ENCODE results near the gene ROCK2. TPM values are rescaled to one million over a fixed set of nuclear protein-coding genes. Genes with fewer than 3 reads are reported as not detected.

Gene ROCK2
- total and polyA plus RNA-seq, 2 of the 13 experiments (the other 11 are each of a cell fraction or from before 2014, with no cell fraction given): 38.1 to 119 TPM

DNA sequence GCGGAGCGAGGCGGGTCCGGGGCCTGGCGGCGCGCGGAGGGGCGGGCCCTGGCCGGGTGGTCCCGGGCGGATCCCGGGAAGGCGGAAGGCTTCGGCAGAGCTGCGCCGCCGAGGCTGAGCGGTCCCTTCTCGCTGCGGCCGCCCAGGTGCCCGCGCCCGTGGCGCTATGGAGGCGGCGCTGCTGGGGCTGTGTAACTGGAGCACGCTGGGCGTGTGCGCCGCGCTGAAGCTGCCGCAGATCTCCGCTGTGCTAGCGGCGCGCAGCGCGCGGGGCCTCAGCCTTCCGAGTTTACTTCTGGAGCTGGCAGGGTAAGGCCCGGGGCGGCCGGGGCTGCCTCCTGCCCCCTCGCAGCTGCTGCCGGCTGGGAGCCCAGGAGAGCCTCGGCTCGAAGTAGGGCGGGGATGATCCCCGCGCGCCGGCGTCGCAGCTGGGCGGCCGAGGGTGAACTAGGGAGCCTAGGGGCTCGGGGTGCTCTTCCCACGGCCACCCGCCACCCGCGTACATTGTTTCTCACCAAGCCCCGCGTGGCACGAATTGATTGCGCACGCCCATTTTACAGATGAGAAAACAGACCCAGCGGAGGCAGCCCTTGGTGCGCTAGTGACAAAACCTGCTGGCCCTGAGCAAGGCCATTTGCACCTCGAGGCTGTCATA, 188.9 kb downstream of the ROCK2 start, which contains the start of gene SLC66A3 (continued):
- TF ChIP-seq ZMYM3 (CRISPR knock-in tag; IDR thresholded peaks at IDR 0.05) (peak; percentile 91), ZFP36L1 (CRISPR knock-in tag; IDR thresholded peaks at IDR 0.05) (no peak; the same call in 1 of the 2 replicates), THRA (CRISPR knock-in tag; IDR thresholded peaks at IDR 0.05; ENCODE audit: borderline replicate concordance) (peak; percentile 61; the same call in 1 of the 2 replicates), IKZF1 (IDR thresholded peaks at IDR 0.05) (no peak), ZFP62 (CRISPR knock-in tag; IDR thresholded peaks at IDR 0.05) (no peak), E2F5 (CRISPR knock-in tag; conservative IDR thresholded peaks at IDR 0.05) (no peak), MIER3 (CRISPR knock-in tag; IDR thresholded peaks at IDR 0.05; ENCODE audit: borderline replicate concordance) (no peak; the same call in 1 of the 2 replicates), CBFB (CRISPR knock-in tag; IDR thresholded peaks at IDR 0.05) (peak; percentile 69; the same call in 1 of the 2 replicates), WIZ (CRISPR knock-in tag; IDR thresholded peaks at IDR 0.05) (peak; percentile 86), ZNF773 (CRISPR knock-in tag; IDR thresholded peaks at IDR 0.05; ENCODE audit: borderline replicate concordance) (0 out of 2 replicates have a peak, but pooled peaks have one; percentile 41), CSRNP2 (CRISPR knock-in tag; conservative IDR thresholded peaks at IDR 0.05; ENCODE audit: low read depth) (no peak), HMGXB3 (CRISPR knock-in tag; IDR thresholded peaks at IDR 0.05; ENCODE audit: borderline replicate concordance) (no peak)
- TF ChIP-seq, protein P1, sequence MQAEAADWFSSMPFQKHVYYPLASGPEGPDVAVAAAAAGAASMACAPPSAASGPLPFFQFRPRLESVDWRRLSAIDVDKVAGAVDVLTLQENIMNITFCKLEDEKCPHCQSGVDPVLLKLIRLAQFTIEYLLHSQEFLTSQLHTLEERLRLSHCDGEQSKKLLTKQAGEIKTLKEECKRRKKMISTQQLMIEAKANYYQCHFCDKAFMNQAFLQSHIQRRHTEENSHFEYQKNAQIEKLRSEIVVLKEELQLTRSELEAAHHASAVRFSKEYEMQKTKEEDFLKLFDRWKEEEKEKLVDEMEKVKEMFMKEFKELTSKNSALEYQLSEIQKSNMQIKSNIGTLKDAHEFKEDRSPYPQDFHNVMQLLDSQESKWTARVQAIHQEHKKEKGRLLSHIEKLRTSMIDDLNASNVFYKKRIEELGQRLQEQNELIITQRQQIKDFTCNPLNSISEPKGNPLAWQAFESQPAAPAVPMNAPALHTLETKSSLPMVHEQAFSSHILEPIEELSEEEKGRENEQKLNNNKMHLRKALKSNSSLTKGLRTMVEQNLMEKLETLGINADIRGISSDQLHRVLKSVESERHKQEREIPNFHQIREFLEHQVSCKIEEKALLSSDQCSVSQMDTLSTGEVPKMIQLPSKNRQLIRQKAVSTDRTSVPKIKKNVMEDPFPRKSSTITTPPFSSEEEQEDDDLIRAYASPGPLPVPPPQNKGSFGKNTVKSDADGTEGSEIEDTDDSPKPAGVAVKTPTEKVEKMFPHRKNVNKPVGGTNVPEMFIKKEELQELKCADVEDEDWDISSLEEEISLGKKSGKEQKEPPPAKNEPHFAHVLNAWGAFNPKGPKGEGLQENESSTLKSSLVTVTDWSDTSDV (CRISPR knock-in tag; IDR thresholded peaks at IDR 0.05): 0 out of 2 replicates have a peak, but pooled peaks have one; percentile 42

Data from HepG2 (cell line).